DMS153 (cell line): Measurements from ENCODE around the gene MNX1.

Experiments used
- DNase-seq: peaks from one replicate; lab custom pipeline; 2025; lab: John Stamatoyannopoulos, UW

The MNX1 gene

DNA sequence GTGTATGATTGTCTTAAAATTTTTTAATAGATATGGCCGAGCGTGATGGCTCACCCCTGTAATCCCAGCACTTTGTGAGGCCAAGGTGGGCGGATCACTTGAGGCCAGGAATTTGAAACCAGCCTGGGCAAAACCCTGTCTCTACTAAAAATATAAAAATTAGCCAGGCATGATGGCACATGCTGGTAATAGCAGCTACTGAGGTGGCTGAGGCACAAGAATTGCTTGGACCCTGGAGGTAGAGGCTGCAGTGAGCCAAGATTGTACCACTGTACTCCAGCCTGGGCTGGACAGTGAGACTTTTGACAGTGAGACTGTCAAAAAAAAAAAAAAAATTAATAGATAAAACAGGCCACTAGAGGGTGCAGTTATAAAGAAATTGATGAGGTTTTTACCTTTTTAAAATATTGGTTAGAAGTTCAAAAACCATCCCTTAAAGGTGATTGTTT lies 40.5 kb downstream of the MNX1 start:
- no peak for DNase-seq

DNA sequence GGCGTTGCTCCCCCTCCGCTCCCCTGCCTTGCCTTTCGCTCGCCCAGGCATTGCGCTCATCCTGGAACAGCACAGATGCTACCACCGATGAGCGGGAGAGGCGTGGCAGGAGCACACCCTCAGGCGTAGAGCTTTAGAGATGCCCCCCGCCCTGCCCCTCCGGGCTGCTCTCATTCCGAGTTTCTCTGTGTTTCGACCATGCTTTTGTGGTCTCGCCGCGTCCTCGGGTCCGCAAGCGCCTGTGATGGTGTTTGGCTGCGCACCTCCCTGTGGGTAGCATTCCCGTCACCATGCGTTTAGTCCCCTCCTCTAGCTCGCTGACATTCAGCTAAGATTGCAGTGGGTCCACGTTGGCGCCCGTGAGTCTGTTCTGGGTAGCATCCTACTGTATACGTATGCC lies 42.3 kb downstream of the MNX1 start:
- DNase-seq: no peak

DNA sequence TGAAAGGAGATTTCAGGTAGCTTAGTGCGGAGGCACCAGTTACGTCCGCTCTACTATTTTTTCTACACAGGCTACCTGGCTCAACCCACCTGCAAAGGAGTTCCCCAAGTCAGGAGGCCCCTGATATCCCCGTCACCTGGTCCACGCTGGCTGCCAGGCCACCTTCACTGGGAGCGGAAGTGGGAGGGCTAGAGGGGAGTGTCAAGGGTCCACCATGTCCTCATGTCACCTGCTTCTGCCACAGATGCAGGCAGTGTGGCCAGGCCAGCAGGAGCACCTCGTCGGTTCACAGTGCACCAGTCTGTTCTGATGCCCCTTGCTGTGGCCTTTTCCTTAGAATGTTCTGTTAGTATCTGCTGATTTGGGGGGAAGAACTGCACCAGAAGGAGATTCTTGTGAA lies 44.1 kb downstream of the MNX1 start:
- DNase-seq: no peak

DNA sequence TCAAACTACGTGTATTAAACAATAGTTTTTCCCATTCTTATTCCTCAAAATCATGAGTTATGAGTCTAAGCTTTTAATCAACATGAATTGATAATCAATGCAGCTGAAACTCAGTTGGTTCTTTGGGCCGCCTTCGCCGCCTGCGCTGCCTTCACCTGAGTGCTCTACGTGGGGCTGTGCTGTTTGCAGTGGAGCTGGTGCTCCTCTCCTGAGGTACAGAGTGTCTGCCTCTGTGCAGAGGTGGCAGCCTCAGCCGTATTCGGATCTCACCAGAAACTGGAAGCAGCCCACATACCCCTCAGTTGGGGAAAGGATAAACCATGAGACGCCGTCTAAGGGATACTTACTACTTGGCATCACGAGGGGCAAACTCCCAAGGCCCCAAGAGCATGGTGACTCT lies 45.5 kb downstream of the MNX1 start:
- DNase-seq: no peak

DNA sequence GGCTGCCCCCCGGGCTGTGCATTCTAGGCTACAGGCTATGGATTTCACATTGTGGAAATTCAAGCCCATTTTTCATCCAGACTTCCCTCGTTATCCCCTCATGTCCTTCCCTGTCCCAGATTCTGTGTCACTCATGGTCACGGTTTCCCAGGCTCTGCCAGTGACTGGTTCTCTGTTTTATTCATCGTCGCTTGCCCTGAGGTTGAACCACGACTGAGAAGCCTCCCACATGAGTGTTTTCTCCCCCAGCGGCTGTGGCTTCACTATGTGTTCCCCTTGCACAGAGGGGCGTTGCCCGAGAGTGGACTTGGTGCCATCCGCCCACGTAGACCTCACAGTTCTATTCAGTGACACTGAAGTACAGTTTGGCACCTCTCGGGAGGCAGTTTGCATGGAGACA lies 47.0 kb downstream of the MNX1 start:
- DNase-seq: no peak

DNA sequence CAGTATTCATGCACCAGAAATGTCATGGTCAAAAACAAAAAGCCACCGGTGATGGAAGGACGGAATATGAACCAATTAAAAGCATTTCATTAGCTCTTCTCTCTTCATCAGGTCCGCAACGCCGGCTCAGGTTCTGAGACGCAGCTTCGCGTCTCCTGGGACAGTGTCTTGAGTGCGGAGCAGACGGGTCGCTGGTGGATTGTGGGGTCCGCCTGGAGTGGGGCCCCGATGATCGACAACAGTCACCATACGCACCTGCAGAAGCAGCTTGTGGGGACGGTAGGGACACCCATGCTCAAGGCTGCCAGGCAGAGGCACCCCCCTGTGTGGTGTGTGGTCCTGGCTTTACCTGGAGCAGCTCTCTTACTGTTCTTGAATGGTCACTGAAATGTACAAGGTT lies 47.6 kb downstream of the MNX1 start:
- DNase-seq: no peak

DNA sequence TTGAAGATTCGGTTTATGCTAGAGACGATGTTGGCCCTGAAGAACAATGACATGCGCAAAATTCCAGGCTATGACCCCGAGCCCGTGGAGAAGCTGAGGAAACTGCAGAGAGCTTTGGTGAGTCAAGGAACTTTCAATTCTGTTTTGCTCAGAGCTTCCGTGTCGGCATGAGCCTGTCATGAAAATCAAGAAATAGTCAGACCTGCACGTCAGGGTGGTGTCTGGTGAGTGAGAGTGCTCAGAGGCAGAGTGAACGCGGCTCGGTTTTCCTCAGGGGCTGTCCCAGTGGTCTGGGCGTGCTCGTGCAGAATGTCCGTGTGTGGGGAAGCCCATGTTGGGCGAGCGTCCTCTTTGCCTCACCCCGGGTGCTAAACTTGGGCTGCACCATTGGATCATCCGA lies 48.3 kb downstream of the MNX1 start:
- no peak for DNase-seq

DNA sequence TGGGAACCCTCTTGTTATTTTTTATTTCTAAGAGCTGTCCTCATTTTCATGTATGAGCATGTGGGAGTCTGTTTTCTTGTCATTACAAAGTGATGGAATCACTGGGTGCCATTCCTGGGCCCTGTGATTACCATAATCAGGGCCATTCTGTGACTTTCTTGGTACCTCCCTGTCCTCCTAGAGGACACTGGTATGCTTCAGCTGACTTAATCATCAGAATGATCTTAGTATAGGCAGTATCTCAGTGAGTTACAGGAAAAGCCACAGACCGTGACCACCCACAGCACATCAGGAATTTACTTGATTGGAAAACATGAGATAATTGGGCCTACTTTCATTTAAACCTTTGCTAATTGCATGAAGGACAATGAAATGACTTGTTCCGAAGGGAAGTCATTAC lies 53.7 kb downstream of the MNX1 start:
- DNase-seq: no peak

DNA sequence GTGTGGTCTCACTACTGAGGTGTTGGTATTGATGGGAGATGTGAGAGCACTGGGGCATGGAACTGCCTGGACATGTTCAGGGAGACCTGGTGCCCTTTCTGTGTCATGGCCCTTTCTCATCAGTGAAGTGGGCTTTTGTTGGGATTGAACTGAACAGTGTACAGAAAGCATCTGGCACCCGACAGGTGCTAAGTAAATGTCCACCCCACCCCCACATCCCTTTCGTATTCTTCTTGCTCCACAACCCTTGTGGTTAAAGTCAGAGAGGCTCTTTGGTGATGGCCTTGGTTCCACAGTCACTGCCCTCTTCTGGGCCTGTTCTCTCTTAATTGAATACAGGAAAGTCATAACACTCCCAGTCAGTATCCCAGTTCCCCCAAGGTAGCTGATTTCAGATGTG lies 55.5 kb downstream of the MNX1 start:
- no peak for DNase-seq
